Mesangial cell (primary cell): ENCODE results near the gene SLC17A5. TPM values are rescaled to one million over a fixed set of nuclear protein-coding genes. Genes with fewer than 3 reads are reported as not detected.

Experiments used
- total RNA-seq: library from RNA; depleted of rRNA; stranded (reverse); fragments of >200 nt; gene quantifications from 2 replicates; pipeline ENCODE4 v1.2.3, GENCODE V29; 2015

Gene SLC17A5, protein sequence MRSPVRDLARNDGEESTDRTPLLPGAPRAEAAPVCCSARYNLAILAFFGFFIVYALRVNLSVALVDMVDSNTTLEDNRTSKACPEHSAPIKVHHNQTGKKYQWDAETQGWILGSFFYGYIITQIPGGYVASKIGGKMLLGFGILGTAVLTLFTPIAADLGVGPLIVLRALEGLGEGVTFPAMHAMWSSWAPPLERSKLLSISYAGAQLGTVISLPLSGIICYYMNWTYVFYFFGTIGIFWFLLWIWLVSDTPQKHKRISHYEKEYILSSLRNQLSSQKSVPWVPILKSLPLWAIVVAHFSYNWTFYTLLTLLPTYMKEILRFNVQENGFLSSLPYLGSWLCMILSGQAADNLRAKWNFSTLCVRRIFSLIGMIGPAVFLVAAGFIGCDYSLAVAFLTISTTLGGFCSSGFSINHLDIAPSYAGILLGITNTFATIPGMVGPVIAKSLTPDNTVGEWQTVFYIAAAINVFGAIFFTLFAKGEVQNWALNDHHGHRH
- total RNA-seq, result 7.8 and 25.4 TPM in 2 replicates

DNA sequence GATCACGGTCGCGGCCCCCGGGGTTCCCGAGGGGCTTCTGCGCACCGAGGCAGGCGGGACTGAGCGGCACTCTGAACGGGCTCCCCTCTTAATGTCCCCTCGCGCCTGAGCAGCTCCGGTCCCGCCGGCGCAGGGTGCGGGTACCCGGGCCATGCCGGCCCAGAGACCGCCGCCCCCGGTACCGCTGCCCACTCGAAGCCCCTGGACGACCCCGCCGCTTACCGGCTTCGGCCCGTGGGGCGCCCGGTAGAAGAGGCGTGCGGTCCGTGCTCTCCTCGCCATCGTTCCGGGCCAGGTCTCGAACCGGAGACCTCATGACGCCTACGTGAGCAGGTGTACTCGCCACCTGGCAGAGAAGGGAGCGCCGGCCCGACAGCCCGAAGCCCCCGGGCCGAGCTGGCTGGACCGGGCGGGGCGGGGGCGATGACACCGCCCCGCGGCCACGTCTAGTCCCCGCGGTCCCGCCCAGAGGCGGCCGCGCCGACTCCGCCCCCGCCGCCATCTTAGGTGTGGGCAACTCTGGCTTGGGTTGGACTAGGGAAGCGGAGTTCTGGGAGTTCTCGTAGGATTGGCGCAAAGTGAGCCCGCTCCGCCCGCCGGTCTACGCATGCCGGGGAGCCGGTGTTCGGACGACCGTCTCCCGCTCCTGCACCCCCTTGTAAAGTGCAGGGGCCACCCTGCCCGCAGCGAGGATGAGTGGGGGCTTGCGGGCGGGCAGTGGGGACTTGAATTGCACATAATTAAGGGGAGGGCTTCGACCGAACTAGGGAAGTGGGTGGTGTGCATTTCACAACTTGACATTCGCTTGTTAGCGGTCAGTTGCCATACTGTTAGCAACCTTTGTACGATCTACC lies at the start of gene SLC17A5:
SLC17A5 (minus strand) TSS at position 422 of the 854 bp plus-strand sequence; CDS start at position 316, 106 bp downstream.

DNA sequence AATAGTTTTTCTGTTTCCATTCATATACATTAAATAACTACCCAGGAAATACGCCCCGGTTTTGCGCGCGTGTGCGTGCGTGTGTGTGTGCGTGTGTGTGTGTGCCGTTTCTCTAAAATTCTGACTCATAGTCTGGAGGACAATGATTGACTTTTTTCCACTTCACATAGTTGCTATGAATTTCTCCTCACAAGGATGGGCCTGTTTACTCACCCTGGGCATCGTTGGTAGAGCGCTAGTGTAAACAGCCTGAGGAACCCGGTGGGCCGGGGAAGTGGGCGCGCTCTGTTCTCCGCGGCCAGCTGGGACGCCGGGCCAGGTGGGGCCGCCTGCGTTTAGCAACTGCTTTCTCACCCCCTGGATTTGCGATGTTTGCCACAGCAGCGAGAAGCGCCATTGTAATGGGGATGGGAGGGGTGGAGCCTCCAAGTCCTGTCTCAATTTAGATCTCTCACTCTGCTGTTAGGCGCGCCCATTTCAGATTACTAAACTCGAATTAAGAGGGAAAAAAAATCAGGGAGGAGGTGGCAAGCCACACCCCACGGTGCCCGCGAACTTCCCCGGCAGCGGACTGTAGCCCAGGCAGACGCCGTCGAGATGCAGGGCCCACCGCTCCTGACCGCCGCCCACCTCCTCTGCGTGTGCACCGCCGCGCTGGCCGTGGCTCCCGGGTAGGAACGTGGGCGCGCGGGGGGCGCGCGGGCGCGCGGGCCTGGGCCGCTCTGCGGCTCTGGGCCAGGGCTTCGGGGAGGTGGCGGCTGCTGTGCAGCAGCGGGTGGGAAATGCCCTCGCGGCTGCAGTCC lies 42.0 kb upstream of the SLC17A5 start, which contains the start of gene CD109:
CD109 (plus strand) TSS at position 585 of the 803 bp plus-strand sequence; CDS start at position 598, 13 bp downstream.

Other genes starting within 250 kb of the SLC17A5 start
- 2.2 and 5.4 TPM in 2 replicates for gene CGAS, start 201.7 kb downstream of the SLC17A5 start, total RNA-seq
- 11.9 and 19.2 TPM in 2 replicates for gene MTO1, start 192.3 kb downstream of the SLC17A5 start, total RNA-seq
- gene EEF1A1, start 133.0 kb downstream of the SLC17A5 start, total RNA-seq, result 7,203 and 9,372 TPM in 2 replicates
- 14.7 and 20.8 TPM in 2 replicates for gene CD109, start 42.2 kb upstream of the SLC17A5 start, total RNA-seq